ENCODE results near the gene ROS1.

ROS1 gene

GRCh38 chr6:117440706-117441525, 15.2 kb upstream of the ROS1 start:
- DNase-seq = no peak

GRCh38 chr6:117432273-117432672, 6.5 kb upstream of the ROS1 start:
- no peak for DNase-seq

- no peak for DNase-seq
Measured at GRCh38 chr6:117423754-117424153, 2.0 kb downstream of the ROS1 start.

- no peak for DNase-seq
Measured at GRCh38 chr6:117418320-117418719, 7.4 kb downstream of the ROS1 start.

- DNase-seq = no peak
Measured at GRCh38 chr6:117417851-117418250, 7.9 kb downstream of the ROS1 start.

GRCh38 chr6:117414770-117415169, 11.0 kb downstream of the ROS1 start:
- no peak for DNase-seq

GRCh38 chr6:117411474-117411873, 14.3 kb downstream of the ROS1 start:
- DNase-seq = no peak

- DNase-seq = no peak
Measured at GRCh38 chr6:117409863-117410262, 15.9 kb downstream of the ROS1 start.

GRCh38 chr6:117409420-117409819, 16.3 kb downstream of the ROS1 start:
- no peak for DNase-seq

- DNase-seq = no peak
Measured at GRCh38 chr6:117404548-117404947, 21.2 kb downstream of the ROS1 start.

- DNase-seq = no peak
Measured at GRCh38 chr6:117401799-117402198, 23.9 kb downstream of the ROS1 start.

GRCh38 chr6:117399924-117400323, 25.8 kb downstream of the ROS1 start:
- no peak for DNase-seq

- DNase-seq = no peak
Measured at GRCh38 chr6:117399126-117399525, 26.6 kb downstream of the ROS1 start.

GRCh38 chr6:117397536-117398227, 28.1 kb downstream of the ROS1 start:
- no peak for DNase-seq

GRCh38 chr6:117396228-117396627, 29.5 kb downstream of the ROS1 start:
- no peak for DNase-seq

GRCh38 chr6:117395164-117395563, 30.6 kb downstream of the ROS1 start:
- DNase-seq = no peak

- DNase-seq = no peak
Measured at GRCh38 chr6:117393045-117393444, 32.7 kb downstream of the ROS1 start.

GRCh38 chr6:117391874-117392583, 33.7 kb downstream of the ROS1 start:
- DNase-seq = no peak

GRCh38 chr6:117389227-117390057, 36.3 kb downstream of the ROS1 start:
- DNase-seq = no peak

GRCh38 chr6:117387454-117387974, 38.2 kb downstream of the ROS1 start:
- DNase-seq = no peak

- DNase-seq = no peak
Measured at GRCh38 chr6:117384659-117385058, 41.1 kb downstream of the ROS1 start.

- no peak for DNase-seq
Measured at GRCh38 chr6:117381749-117382148, 44.0 kb downstream of the ROS1 start.

GRCh38 chr6:117380298-117380697, 45.4 kb downstream of the ROS1 start:
- DNase-seq = no peak

All from activated CD4-positive, CD25-positive, alpha-beta regulatory T cell treated with anti-CD3 and anti-CD28 coated beads, Interleukin-2, amount 50 U/mL, for 72 hours (primary cell).